Eye (tissue), 1 donor: Measurements from ENCODE around the gene PBRM1.
"Not testable (repeated sequence)": the region's sequence is repeated elsewhere in the genome, so short reads cannot be mapped to it uniquely, and the experiment has no call there.

ENCODE experiments used
- DNase-seq: peaks from one replicate; pipeline ENCODE4 v3.0.0-alpha.2; 2015

PBRM1 gene

GRCh38 chr3:52534281-52535183 lies 151.2 kb downstream of the PBRM1 start:
- DNase-seq = peak; percentile 63

DNA sequence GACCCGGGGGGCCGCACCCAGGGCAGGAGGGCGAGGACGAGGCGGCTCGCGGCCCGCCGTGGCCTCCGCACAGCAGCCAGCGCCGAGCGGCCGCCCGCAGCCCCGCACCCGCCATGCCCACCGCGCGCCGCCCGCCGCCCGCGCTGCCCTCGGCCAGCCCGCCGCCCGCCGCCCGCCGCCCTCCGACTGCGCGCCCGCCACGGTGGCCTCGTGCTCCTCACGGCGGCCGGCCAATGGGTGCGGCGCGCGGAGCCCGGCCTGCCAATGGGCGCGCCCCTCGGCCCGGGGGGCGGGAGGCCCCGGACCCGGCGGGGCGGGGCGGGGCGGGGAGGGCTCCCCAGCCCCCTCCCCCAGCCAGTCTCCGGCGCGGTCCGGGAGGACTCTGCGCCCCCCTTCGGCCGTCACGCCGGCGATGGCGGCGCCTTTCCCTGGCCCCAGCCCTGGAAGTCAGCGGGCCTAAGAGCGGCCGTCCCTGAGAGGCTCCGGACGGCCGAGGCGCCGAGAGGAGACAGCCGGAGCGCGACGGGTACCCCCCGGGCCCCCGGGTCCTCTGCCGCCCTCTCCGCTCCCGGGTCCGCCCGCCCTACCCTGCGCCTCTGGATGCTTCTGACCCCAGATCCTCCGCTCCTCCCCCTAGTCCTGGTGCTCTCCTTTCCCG lies 152.0 kb downstream of the PBRM1 start, which contains the start of gene NT5DC2:
Gene NT5DC2 (minus strand): TSS at position 235 of the 658 bp plus-strand sequence. CDS start 120 bp downstream, at position 115.
- peak; percentile 91 for DNase-seq

DNA sequence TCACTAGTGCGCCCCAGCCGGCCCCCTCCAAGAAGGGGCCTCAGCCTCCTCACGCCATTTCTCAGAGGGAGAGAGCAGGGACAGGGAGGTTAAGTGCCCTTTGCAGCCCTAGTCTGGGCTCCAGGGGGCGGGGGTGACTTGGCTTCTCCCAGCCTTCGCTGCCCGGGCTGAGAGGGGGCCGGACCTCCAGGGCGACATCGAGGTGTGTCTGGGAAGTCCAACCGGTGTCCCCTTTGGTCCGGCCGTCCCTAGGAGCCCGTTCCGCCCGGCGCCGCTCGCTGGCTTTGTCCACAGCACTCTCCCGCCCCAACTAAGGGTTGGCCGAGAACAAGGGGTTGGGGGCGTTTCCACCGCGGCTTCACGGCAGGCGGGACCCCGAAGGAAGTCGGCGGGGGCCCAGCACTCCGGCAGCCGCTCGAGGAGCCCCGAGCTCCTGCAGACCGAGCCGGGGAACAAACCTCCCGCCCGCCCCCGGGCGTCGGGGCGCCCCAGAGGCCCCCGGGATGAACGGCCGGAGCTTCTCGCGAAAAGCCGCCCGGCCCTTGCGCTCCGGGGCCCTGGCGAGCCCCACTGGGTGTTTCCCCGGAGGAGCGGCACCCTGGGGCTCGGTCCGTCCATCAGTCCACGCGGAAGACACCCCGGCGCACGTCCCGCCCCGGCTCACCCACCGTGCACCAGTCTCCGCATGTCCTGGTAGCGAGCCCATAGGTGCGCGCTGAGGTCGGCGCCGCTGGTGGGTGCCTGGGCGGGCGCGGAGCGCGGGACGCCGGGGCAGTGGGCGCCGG lies 152.7 kb downstream of the PBRM1 start:
- peak; percentile 71 for DNase-seq

DNA sequence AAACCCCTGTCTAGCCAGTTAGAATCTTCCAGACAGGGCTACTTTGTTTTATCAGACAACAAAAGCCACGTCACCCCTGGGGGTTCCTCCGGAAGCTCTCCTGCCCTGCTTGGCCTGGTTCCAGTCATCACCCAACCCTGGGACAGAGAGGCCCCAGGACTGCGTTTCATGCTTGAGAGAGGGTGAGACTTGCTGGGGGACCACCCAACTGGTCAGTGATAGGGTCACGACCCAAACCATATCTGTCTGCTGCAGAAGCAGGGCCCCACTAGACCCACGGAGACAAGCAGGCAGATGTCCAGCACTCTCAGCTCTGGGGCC lies 153.2 kb downstream of the PBRM1 start:
- peak; percentile 62 for DNase-seq

GRCh38 chr3:52531860-52532516 lies 153.7 kb downstream of the PBRM1 start:
- no peak for DNase-seq

GRCh38 chr3:52530918-52531826 lies 154.5 kb downstream of the PBRM1 start:
- DNase-seq = no peak

DNA sequence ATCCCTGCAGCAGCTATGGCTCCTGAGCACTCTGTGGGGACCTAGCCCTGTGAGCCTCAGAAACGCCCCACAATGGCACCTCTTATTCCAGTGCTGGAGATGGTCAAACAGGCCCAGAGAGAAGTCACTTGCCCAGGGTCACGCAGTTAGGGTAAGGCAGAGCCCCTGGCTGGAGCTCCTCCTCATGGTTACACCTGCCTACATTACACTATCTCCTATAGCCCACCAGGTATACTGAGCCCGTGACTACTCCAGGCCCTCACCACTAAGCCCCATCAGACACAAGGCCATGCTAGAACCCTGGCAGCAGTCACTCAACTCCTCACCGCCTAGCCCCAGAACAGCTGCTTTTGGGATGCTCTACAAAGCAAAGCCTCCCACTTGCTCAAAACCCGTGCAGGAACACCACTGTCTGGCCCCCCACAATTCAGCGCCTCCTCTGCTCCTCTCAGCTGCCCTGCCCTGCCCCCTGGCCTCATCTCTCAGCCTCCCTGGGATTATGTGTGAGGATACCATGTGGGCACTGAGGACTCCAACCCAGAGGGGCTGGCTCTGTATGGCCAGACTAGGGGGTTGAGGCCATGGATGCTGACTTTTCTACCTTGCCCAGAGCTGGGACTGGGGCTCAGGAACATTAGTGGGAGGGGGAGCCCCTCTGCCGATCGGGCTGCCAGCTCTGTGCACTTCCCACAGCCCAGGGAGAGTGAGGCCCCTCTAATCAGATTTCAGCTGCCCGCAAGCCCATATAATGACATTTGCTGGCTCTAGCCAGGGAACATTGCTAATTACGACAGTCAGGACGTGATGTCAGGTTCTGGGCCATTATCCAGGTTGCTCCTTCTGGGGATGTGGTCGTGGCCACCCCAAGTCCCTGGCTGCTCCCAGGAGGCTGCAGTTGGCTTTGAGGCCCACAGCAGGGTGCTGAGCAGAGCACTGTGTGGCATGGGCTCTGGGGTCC lies 156.1 kb downstream of the PBRM1 start:
- peak; percentile 17 for DNase-seq

GRCh38 chr3:52528586-52529375 lies 156.9 kb downstream of the PBRM1 start:
- no peak for DNase-seq

DNA sequence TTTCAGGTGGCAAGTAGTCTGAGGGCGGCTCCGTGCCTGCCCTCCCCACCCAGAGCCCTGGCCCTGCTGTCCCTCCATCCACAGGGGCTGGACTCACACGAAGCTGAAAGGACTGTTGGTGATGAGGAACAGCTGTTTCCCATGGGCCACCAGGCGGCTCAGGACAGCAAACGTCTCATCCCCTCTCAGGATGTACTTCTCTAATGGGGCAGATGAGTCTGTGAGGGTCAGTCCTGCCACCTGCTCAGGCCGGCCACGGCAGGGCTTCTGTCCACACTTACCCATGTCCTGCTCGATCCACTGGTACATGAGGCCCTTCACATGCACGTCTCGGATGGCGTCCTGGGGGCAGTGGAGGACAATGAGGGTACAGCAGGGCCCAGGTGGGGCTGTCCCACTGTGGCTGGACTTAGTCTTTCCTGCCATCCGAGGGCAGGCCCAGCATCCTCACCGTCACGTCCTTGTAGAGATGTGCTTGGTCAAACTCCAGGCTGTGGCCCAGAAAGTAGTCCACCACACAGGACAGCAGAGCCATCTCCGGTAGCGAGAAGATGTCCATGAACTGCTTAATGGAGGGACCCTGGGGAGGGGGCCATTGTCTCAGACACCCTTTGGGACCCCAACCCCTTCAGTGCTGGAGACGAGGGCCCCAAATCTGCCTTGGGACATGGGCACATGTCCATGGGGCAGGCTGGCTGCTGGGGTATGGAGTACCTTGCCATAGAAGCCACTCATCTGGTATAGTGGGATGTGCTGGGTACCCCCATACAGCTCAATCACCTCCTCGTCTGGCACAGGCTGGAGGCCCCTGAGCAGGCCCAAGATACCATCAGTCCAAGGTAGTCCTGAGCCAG lies 157.8 kb downstream of the PBRM1 start:
- DNase-seq = no peak

- no peak for DNase-seq
Measured at GRCh38 chr3:52527039-52527731, 158.5 kb downstream of the PBRM1 start.

DNA sequence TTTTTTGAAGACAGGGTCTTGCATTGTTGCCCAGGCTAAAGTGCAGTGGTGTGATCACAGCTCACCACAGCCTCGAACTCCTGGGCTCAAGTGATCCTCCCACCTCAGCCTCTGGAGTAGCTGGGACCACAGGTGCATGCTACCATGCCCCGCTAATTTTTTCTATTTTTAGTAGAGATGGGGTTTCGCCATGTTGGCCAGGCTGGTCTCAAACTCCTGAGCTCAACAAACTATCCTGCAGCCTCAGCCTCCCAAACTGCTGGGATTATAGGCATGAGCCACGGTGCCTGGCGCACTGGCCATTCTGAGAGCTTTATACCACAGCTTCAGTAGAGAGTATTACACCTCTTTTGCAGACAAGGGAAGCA lies 159.1 kb downstream of the PBRM1 start:
- not testable (repeated sequence) for DNase-seq

DNA sequence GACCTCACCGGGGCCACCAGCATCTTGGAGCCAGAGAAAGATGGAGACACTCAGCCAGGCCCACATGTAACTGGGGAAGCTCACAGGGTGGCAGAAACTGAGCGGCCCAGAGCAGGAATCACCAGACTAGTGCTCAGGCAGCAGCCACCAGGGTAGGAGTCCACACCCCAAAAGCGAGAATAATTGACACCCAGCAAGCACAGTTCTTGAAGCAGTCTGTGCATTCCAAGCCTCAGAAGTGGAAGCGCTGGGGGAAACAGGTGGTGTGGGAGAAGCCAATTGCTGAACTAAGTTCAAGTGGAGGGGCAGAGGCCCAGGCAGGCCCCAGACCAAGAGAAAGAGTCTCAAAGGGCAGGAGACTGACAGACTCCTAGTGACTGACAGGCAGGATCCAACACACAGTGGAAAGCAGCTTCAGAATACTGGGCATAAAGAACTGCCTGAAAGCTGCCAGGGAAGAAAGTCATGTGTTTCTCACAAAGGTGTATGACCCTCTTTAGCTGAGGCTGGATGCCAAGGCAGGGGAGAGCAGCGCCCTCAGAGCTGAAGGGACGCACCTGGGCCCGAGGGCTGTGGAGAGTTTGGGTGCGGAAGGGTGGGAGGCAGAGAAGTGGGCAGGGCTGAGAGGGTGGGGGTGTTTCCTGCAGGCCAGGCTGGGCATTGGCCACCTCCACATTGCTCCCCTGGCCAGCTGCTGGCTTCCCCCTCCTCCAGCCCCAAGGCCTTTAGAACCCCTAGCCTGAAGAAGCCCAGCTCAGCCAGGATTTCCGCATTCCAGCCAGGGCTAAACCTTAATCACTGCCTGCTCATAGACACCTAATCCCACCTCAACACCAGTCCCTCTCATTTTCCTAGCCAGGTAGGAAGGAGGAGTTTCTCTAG lies 159.8 kb downstream of the PBRM1 start:
- no peak for DNase-seq

DNA sequence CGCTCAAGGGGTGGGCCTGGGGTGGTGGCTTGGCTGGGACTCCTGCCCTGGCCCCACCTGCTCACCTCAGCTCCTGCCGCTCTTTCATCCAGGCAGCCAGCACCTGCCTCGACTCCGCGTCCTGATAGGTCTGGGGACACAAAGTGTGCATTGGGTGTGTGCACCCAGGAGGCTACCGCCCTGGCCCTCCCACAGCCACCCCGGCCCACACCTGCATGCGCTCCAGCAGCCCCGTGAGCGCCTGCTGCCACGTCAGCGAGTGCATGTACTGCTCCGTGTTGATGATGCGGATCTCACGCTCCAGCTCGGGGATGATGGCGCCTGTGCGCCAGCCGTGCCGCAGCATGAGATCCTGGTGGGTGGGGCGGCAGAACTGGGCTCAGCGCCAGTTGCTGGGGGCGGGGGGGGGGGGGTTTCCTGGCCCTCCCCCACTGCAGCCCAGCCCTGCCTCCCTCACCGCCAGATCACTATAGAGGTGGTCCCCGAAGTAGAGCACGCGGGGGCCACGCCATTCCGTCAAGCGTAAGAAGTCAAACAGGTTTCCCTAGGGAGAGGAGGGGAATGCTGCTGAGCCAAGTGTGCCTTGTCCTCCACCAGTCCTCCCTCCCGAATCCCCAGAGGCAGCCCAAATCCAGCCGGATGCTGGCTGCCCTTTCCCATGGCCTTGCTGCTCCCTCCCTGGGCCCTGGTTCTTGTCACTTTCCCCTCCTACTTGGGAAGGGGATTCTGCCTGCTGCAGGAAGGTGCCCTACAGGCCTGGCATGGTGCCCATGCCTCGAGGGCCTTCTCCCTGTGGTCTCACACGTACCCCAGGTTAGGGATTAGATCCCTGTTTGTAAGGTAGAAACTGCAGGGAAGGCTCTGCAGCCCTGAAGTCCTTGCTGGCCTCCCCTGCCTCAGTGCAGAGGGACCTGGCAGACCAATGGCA lies 160.7 kb downstream of the PBRM1 start:
- peak; percentile 39 for DNase-seq

GRCh38 chr3:52524258-52524751 lies 161.4 kb downstream of the PBRM1 start:
- no peak for DNase-seq

DNA sequence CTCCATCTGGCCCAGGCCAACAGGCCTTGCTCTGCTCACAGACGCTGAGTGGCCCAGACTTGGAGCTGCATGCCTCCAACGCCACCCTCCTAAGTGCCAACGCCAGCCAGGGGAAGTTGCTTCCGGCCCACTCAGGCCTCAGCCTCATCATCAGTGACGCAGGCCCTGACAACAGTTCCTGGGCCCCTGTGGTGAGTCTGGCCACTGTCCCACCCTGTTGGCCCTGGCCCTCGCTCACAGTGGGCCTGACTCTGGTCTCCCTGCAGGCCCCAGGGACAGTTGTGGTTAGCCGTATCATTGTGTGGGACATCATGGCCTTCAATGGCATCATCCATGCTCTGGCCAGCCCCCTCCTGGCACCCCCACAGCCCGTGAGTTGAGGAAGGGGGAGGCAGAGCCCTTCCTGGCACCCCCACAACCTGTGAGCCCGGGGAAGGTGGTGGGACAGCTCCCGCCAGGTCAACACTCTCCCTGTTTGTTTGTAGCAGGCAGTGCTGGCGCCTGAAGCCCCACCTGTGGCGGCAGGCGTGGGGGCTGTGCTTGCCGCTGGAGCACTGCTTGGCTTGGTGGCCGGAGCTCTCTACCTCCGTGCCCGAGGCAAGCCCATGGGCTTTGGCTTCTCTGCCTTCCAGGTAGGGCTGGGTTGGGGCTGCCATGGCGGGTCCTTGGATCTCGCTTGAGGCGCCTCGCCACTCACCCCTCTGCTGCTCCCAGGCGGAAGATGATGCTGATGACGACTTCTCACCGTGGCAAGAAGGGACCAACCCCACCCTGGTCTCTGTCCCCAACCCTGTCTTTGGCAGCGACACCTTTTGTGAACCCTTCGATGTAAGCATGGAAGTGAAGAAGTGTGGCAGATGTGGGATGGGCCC lies 162.1 kb downstream of the PBRM1 start:
- no peak for DNase-seq
